Measurements from ENCODE around the gene FRMD4A.

Gene FRMD4A

GRCh38 chr10:14008740-14009080 lies 322.0 kb downstream of the FRMD4A start:
- Histone ChIP-seq H3F3A (ENCODE audit: control insufficient read depth, insufficient read depth) (no peaks in the 10 kb centered on the region; the same call in 1 of the 2 replicates), H3K79me2 (ENCODE audit: control insufficient read depth, low read length) (no peaks in the 10 kb centered on the region), H3K4me1 (ENCODE audit: control insufficient read depth, low read length) (peaks cover 29% of the 10 kb centered on the region), H3K27ac (ENCODE audit: low read depth, low read length) (no peak overlapping the region), H3K27me3 (ENCODE audit: control insufficient read depth, low read length) (peaks cover 55% of the 10 kb centered on the region), H3K4me3 (ENCODE audit: low read length) (peak overlapping the region; percentile 67), H3K9me3 (ENCODE audit: control insufficient read depth, insufficient read depth, low read length) (no peaks in the 10 kb centered on the region), H4K20me1 (ENCODE audit: control insufficient read depth, insufficient read depth, low read depth, low read length) (no peaks in the 10 kb centered on the region), H3K9me2 (replicated peaks; ENCODE audit: control insufficient read depth, low read length) (no peaks in the 10 kb centered on the region), H3K4me2 (ENCODE audit: low read length) (peak overlapping the region; percentile 66), H3K36me3 (ENCODE audit: control insufficient read depth, low read length) (no peaks in the 10 kb centered on the region)
- TF ChIP-seq CTCF (IDR thresholded peaks at IDR 0.05; ENCODE audit: low read depth, low read length, poor library complexity, severe bottlenecking) (no peak), EZH2phosphoT487 (IDR thresholded peaks at IDR 0.05; ENCODE audit: borderline replicate concordance, low read length) (no peak)

- Histone ChIP-seq H3K36me3 (ENCODE audit: control insufficient read depth, low read length) (no peaks in the 10 kb centered on the region), H3K9me3 (ENCODE audit: control insufficient read depth, insufficient read depth, low read length) (no peaks in the 10 kb centered on the region), H3K27ac (ENCODE audit: low read depth, low read length) (no peak overlapping the region), H3K4me2 (ENCODE audit: low read length) (no peak overlapping the region), H3K9me2 (replicated peaks; ENCODE audit: control insufficient read depth, low read length) (no peaks in the 10 kb centered on the region), H3K4me3 (ENCODE audit: low read length) (no peak overlapping the region), H3K27me3 (ENCODE audit: control insufficient read depth, low read length) (peaks cover 40% of the 10 kb centered on the region), H4K20me1 (ENCODE audit: control insufficient read depth, insufficient read depth, low read depth, low read length) (no peaks in the 10 kb centered on the region), H3K79me2 (ENCODE audit: control insufficient read depth, low read length) (no peaks in the 10 kb centered on the region), H3F3A (ENCODE audit: control insufficient read depth, insufficient read depth) (no peaks in the 10 kb centered on the region; the same call in 1 of the 2 replicates), H3K4me1 (ENCODE audit: control insufficient read depth, low read length) (peaks cover 20% of the 10 kb centered on the region)
- TF ChIP-seq CTCF (IDR thresholded peaks at IDR 0.05; ENCODE audit: low read depth, low read length, poor library complexity, severe bottlenecking) (no peak), EZH2phosphoT487 (IDR thresholded peaks at IDR 0.05; ENCODE audit: borderline replicate concordance, low read length) (no peak)
Observed at GRCh38 chr10:14004536-14004935, 326.2 kb downstream of the FRMD4A start.

DNA sequence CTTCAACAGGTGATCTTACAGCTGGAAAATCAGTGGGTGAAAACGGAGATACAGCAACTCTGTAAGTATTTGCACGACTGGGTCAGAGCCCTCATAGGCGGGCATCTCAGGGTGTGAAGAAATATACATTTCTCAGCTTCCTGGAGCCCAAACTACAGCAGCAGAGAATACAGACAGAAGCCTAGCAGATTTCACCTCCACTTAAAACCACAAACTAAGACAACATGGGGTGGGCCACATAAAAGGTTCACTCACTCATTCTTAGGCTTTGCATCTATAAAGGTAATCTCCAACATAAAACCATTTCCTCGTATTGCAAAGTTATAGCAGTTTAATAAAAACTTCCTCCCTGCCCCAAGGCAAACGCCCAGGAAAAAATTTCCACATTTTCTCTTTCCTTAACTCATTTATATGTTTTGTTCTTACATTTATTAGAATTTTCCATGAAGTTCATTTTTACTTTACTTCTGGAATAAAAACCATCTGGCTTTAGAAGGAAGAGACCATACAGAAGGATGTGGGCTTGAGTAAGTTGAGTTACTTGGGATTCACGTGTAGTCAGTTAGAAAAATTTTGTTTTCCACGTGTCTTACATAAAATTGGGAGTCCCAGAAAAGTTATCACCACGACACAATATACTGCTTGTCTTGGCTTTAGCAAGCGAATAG lies 327.1 kb downstream of the FRMD4A start:
- Histone ChIP-seq H3K4me2 (ENCODE audit: low read length) (no peak overlapping the region), H3K27me3 (ENCODE audit: control insufficient read depth, low read length) (peaks cover 35% of the 10 kb centered on the region), H3K27ac (ENCODE audit: low read depth, low read length) (no peak overlapping the region), H3K36me3 (ENCODE audit: control insufficient read depth, low read length) (no peaks in the 10 kb centered on the region), H3F3A (ENCODE audit: control insufficient read depth, insufficient read depth) (no peaks in the 10 kb centered on the region), H3K4me3 (ENCODE audit: low read length) (no peak overlapping the region), H3K9me3 (ENCODE audit: control insufficient read depth, insufficient read depth, low read length) (no peaks in the 10 kb centered on the region), H3K4me1 (ENCODE audit: control insufficient read depth, low read length) (peaks cover 12% of the 10 kb centered on the region), H3K79me2 (ENCODE audit: control insufficient read depth, low read length) (no peaks in the 10 kb centered on the region), H3K9me2 (replicated peaks; ENCODE audit: control insufficient read depth, low read length) (no peaks in the 10 kb centered on the region), H4K20me1 (ENCODE audit: control insufficient read depth, insufficient read depth, low read depth, low read length) (no peaks in the 10 kb centered on the region)
- no peak for TF ChIP-seq CTCF (IDR thresholded peaks at IDR 0.05; ENCODE audit: low read depth, low read length, poor library complexity, severe bottlenecking)
- TF ChIP-seq EZH2phosphoT487 (IDR thresholded peaks at IDR 0.05; ENCODE audit: borderline replicate concordance, low read length) = no peak
